Measurements from ENCODE around the gene HERC3.

Gene HERC3

DNA sequence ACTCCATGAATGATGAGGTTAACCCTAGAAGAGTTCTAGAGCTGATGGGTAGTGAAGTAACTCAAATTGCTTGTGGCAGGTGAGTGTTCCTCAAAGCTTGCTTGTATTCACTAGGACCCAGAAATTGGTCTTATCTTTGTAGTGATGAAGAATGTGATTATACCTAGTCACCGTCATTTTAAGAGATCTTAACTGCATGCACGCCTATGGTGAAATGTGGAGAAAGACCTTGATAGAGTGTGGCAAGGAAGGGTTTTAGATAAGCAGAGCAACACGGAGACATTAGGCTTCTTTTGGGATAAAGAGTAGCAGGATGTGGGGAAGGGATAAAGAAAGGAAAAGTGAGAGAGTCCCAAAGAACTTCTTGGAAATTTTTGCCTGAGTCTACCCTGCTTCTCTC, 62.9 kb downstream of the HERC3 start:
- no peaks in the 10 kb centered on the region for H3K27me3 ChIP-seq (replicated peaks; ENCODE audit: control insufficient read depth, insufficient read depth, low read length, poor library complexity, severe bottlenecking)
- H3K9me3 ChIP-seq (ENCODE audit: control insufficient read depth, low read length) = no peaks in the 10 kb centered on the region
- H3K4me3 ChIP-seq (ENCODE audit: insufficient read depth, low read depth, low read length, poor library complexity, severe bottlenecking) = no peak overlapping the region
- H3K4me1 ChIP-seq (ENCODE audit: control insufficient read depth, insufficient read depth, low read length, poor library complexity, severe bottlenecking) = no peaks in the 10 kb centered on the region
- H3K27ac ChIP-seq (ENCODE audit: insufficient read depth, low read length, poor library complexity, severe bottlenecking) = no peak overlapping the region
- DNase-seq = no peak
- H3K36me3 ChIP-seq (ENCODE audit: control insufficient read depth, insufficient read depth, low read length) = peaks cover 24% of the 10 kb centered on the region

DNA sequence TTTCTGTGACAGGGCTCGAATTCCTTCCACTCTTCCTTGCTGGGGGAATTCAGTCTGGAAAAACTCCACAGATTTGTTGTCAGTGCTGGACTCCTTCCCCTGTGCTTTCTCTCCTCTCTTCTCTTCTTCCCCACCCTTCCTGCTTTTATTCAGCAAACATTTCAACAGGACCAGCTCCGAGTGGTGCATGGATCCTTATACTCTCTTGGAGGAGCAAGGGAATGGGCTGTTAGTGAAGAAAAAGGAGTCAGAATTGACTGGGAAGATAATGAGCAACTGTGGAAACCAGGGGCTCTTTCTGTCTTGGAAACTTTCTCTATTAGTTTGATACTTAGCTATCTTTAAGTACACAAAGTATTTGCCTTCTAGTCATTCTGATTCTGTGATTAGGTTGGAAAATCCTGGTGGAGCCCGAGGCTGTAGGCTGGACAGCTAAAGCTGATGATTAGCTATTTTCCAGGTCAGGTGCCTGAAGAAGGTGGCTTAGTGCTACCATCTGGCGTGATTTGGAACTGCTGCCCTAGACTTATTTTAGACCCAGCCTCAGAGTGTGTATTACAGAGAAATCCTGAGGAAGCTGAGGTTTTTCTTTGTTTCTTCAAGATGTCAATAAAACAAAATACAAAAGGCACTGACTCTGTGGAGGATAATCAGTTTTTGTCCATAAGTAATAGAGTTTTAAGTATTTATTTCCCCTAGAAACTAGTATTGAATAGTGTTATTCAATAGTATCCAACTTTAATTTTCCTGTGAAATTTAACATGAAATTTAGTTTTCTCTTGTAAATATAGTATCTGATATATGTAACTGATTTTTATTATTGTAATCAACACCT, 67.0 kb downstream of the HERC3 start:
- H3K4me1 ChIP-seq (ENCODE audit: control insufficient read depth, insufficient read depth, low read length, poor library complexity, severe bottlenecking) = no peaks in the 10 kb centered on the region
- H3K27ac ChIP-seq (ENCODE audit: insufficient read depth, low read length, poor library complexity, severe bottlenecking) = no peak overlapping the region
- H3K36me3 ChIP-seq (ENCODE audit: control insufficient read depth, insufficient read depth, low read length) = peaks cover 26% of the 10 kb centered on the region
- DNase-seq = peak in 1 of 3 donors; percentile 6
- no peak overlapping the region for H3K4me3 ChIP-seq (ENCODE audit: insufficient read depth, low read depth, low read length, poor library complexity, severe bottlenecking)
- H3K9me3 ChIP-seq (ENCODE audit: control insufficient read depth, low read length) = no peaks in the 10 kb centered on the region
- no peaks in the 10 kb centered on the region for H3K27me3 ChIP-seq (replicated peaks; ENCODE audit: control insufficient read depth, insufficient read depth, low read length, poor library complexity, severe bottlenecking)

DNA sequence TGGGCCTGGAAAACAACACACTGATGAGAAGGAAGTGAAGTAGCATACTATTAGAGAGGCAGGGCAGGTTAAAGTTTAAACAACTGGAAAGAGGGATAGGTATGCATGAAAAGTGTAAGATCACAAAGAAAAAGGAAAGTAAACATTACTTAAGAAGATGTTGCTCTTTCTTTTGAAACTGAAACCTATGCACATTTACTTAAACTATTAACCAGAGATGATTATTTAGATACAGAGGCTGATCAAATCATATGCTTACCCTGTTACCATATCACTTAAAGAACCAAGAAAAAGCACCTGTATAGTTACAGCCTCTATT, 67.6 kb downstream of the HERC3 start:
- DNase-seq = no peak
- Histone ChIP-seq H3K9me3 (ENCODE audit: control insufficient read depth, low read length) (no peaks in the 10 kb centered on the region), H3K27me3 (replicated peaks; ENCODE audit: control insufficient read depth, insufficient read depth, low read length, poor library complexity, severe bottlenecking) (no peaks in the 10 kb centered on the region), H3K36me3 (ENCODE audit: control insufficient read depth, insufficient read depth, low read length) (peaks cover 27% of the 10 kb centered on the region), H3K27ac (ENCODE audit: insufficient read depth, low read length, poor library complexity, severe bottlenecking) (no peak overlapping the region), H3K4me1 (ENCODE audit: control insufficient read depth, insufficient read depth, low read length, poor library complexity, severe bottlenecking) (no peaks in the 10 kb centered on the region), H3K4me3 (ENCODE audit: insufficient read depth, low read depth, low read length, poor library complexity, severe bottlenecking) (no peak overlapping the region)

DNA sequence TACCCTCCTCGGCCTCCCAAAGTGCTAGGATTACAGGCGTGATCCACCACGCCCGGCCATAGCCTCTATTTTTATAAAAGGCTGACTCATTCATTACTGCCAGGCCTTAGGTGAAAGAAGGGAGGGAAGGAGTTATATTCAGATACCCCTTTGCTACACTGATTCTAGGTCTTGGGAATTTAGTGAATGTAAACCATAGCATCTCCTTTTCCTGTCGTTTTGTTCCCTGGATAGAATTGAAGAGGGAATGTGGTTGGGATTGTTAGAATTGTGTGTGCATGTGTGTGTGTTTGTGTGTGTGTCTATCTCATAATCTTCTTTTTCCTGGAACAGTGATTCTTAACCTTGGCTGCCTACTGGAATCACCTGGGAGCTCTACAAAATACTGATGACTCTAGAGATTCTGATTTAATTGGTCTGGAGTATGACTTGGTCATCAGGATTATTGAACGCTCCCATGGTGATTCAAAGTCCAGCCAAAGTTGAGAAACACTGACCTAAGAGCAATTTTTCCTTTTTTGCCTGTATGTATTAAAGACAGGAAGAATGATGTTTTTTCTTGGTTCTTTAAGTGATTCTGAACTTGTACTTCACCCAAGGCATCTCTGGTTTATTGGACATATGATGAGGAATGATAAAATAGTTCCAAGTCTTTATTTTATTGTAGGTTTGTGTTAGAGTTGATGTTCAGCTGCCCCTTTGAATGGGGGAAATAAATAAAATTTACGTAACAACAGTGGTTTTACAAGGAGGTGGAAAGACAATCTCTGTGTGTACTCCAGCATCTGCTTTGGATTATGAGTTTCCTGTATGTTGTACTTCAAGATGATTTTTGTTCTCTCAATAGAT, 68.4 kb downstream of the HERC3 start:
- no peak overlapping the region for H3K4me3 ChIP-seq (ENCODE audit: insufficient read depth, low read depth, low read length, poor library complexity, severe bottlenecking)
- no peaks in the 10 kb centered on the region for H3K27me3 ChIP-seq (replicated peaks; ENCODE audit: control insufficient read depth, insufficient read depth, low read length, poor library complexity, severe bottlenecking)
- no peak for DNase-seq
- H3K4me1 ChIP-seq (ENCODE audit: control insufficient read depth, insufficient read depth, low read length, poor library complexity, severe bottlenecking) = no peaks in the 10 kb centered on the region
- H3K9me3 ChIP-seq (ENCODE audit: control insufficient read depth, low read length) = no peaks in the 10 kb centered on the region
- H3K27ac ChIP-seq (ENCODE audit: insufficient read depth, low read length, poor library complexity, severe bottlenecking) = no peak overlapping the region
- peaks cover 27% of the 10 kb centered on the region for H3K36me3 ChIP-seq (ENCODE audit: control insufficient read depth, insufficient read depth, low read length)

DNA sequence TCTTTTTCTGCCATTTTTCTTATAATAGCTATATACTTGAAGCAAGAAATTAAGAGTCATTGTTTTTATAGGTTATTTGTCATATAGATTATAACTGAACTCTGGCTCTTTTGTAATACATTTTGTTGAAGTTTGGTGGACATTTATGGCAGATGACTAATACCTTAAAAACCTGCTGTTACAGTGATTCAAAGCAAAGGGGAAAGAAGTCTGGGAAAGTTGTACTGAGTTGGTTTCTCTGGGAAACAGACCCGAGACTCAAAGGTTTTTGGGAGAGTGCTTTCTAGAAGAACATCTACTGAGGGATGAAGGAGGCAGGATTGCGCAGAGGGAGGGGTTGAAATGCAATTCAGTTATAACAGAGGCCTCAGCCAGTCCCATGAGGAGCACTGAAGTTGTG, 69.5 kb downstream of the HERC3 start:
- H3K4me3 ChIP-seq (ENCODE audit: insufficient read depth, low read depth, low read length, poor library complexity, severe bottlenecking) = no peak overlapping the region
- DNase-seq = no peak
- peaks cover 24% of the 10 kb centered on the region for H3K36me3 ChIP-seq (ENCODE audit: control insufficient read depth, insufficient read depth, low read length)
- no peaks in the 10 kb centered on the region for H3K4me1 ChIP-seq (ENCODE audit: control insufficient read depth, insufficient read depth, low read length, poor library complexity, severe bottlenecking)
- no peaks in the 10 kb centered on the region for H3K9me3 ChIP-seq (ENCODE audit: control insufficient read depth, low read length)
- H3K27ac ChIP-seq (ENCODE audit: insufficient read depth, low read length, poor library complexity, severe bottlenecking) = no peak overlapping the region
- H3K27me3 ChIP-seq (replicated peaks; ENCODE audit: control insufficient read depth, insufficient read depth, low read length, poor library complexity, severe bottlenecking) = no peaks in the 10 kb centered on the region

DNA sequence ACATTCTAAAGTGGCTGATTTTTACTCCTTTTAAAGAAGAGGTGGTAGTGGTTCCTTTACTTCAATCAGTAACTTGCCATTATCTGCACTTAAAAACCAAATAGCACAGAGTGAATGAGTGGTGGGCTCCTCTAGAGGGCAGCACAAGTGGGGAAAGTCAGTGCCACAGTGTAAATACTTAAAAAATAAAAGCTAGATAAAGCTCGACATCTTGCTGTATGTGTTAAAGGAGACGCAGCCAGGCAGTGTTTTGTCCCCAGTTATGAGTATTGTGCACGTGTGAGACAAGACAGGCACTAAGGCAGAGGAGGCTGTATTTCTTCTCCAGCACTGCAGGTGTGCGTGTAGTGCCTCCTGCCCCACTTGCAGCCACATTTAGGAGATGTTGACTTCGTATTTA, 80.7 kb downstream of the HERC3 start:
- Histone ChIP-seq H3K4me3 (ENCODE audit: insufficient read depth, low read depth, low read length, poor library complexity, severe bottlenecking) (no peak overlapping the region), H3K27me3 (replicated peaks; ENCODE audit: control insufficient read depth, insufficient read depth, low read length, poor library complexity, severe bottlenecking) (no peaks in the 10 kb centered on the region), H3K27ac (ENCODE audit: insufficient read depth, low read length, poor library complexity, severe bottlenecking) (no peak overlapping the region), H3K4me1 (ENCODE audit: control insufficient read depth, insufficient read depth, low read length, poor library complexity, severe bottlenecking) (no peaks in the 10 kb centered on the region), H3K36me3 (ENCODE audit: control insufficient read depth, insufficient read depth, low read length) (peaks cover 47% of the 10 kb centered on the region), H3K9me3 (ENCODE audit: control insufficient read depth, low read length) (no peaks in the 10 kb centered on the region)
- DNase-seq = no peak

DNA sequence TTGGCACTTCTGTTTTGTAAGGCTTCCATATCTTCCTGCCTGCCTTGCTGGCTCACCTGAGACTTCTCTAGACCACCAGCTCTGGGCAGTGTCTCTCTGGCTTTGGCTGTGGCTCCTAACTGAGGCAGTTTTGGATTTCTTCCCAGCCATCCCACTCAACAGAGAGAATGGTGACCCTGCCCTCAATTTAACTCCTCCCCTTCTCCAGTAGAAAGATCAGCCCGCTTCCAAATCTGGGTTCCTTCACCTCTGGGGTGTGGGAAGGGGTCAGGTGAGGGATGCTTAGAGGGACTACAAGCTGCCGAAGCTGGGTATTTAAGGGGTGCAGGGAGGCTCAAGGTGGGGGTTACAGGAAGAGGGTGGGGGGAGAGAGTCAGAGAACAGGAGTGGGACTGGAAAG, 81.6 kb downstream of the HERC3 start:
- no peak for DNase-seq
- Histone ChIP-seq H3K27ac (ENCODE audit: insufficient read depth, low read length, poor library complexity, severe bottlenecking) (no peak overlapping the region), H3K4me1 (ENCODE audit: control insufficient read depth, insufficient read depth, low read length, poor library complexity, severe bottlenecking) (no peaks in the 10 kb centered on the region), H3K4me3 (ENCODE audit: insufficient read depth, low read depth, low read length, poor library complexity, severe bottlenecking) (no peak overlapping the region), H3K9me3 (ENCODE audit: control insufficient read depth, low read length) (no peaks in the 10 kb centered on the region), H3K27me3 (replicated peaks; ENCODE audit: control insufficient read depth, insufficient read depth, low read length, poor library complexity, severe bottlenecking) (no peaks in the 10 kb centered on the region), H3K36me3 (ENCODE audit: control insufficient read depth, insufficient read depth, low read length) (peaks cover 49% of the 10 kb centered on the region)

DNA sequence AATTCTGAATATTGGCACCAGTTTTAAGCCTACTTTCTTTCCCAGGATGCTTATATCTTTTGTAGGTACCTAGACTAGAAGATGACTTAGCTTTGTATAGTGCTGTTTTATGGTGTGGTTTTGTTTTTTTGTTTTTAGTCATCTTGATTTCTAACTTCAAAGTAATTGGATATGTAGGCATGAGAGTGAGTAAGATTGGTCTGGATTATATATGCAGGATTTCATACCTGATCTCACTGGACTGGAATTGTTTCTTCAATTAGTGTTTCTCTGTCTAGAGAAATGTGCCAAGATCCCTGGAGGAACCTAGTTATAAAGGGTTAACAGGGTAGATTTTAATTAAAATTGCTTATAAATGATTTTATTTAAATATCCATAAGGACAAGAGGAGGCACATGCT, 82.3 kb downstream of the HERC3 start:
- no peaks in the 10 kb centered on the region for H3K4me1 ChIP-seq (ENCODE audit: control insufficient read depth, insufficient read depth, low read length, poor library complexity, severe bottlenecking)
- no peaks in the 10 kb centered on the region for H3K27me3 ChIP-seq (replicated peaks; ENCODE audit: control insufficient read depth, insufficient read depth, low read length, poor library complexity, severe bottlenecking)
- no peak for DNase-seq
- H3K36me3 ChIP-seq (ENCODE audit: control insufficient read depth, insufficient read depth, low read length) = peaks cover 54% of the 10 kb centered on the region
- no peak overlapping the region for H3K27ac ChIP-seq (ENCODE audit: insufficient read depth, low read length, poor library complexity, severe bottlenecking)
- no peaks in the 10 kb centered on the region for H3K9me3 ChIP-seq (ENCODE audit: control insufficient read depth, low read length)
- no peak overlapping the region for H3K4me3 ChIP-seq (ENCODE audit: insufficient read depth, low read depth, low read length, poor library complexity, severe bottlenecking)

DNA sequence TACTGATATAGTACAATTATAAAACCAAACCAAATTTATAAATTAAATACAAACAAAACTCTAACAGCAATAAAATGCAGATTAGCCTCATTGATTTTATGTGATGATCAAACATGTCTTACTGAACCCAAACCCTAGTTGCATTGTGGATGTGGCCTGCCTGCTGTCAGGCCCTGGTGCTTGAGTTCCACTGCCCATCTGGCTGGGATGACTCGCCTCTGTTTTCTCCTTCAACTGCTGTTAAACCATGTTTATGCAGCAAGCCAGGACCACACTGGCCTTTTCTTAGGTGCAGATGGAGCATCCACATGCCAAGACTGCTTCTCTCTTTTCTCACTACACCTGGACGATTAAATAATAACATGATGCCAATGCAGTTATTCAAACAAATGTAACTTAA, 82.7 kb downstream of the HERC3 start:
- Histone ChIP-seq H3K9me3 (ENCODE audit: control insufficient read depth, low read length) (no peaks in the 10 kb centered on the region), H3K27ac (ENCODE audit: insufficient read depth, low read length, poor library complexity, severe bottlenecking) (no peak overlapping the region), H3K27me3 (replicated peaks; ENCODE audit: control insufficient read depth, insufficient read depth, low read length, poor library complexity, severe bottlenecking) (no peaks in the 10 kb centered on the region), H3K4me1 (ENCODE audit: control insufficient read depth, insufficient read depth, low read length, poor library complexity, severe bottlenecking) (no peaks in the 10 kb centered on the region), H3K4me3 (ENCODE audit: insufficient read depth, low read depth, low read length, poor library complexity, severe bottlenecking) (no peak overlapping the region), H3K36me3 (ENCODE audit: control insufficient read depth, insufficient read depth, low read length) (peaks cover 54% of the 10 kb centered on the region)
- DNase-seq = no peak

DNA sequence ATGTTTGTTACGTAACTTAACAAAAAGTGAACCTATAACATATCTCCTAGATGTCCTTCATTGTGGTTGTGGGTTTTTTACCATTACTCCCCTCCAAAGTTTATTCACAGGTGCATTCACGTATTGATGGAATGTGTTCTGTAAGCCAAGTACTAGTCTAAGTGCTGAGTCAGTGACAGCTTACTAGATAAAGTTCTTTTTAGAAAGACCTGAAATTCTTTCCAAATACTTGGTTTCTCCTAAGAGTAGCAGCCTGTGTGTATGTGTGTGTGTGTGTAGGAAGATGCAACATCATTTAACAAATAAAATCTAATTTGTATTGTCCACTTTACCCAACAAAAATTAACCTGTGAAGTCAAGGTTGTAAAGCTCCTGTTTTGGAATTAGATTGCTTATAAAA, 83.3 kb downstream of the HERC3 start:
- Histone ChIP-seq H3K36me3 (ENCODE audit: control insufficient read depth, insufficient read depth, low read length) (peaks cover 54% of the 10 kb centered on the region), H3K4me3 (ENCODE audit: insufficient read depth, low read depth, low read length, poor library complexity, severe bottlenecking) (no peak overlapping the region), H3K27me3 (replicated peaks; ENCODE audit: control insufficient read depth, insufficient read depth, low read length, poor library complexity, severe bottlenecking) (no peaks in the 10 kb centered on the region), H3K4me1 (ENCODE audit: control insufficient read depth, insufficient read depth, low read length, poor library complexity, severe bottlenecking) (no peaks in the 10 kb centered on the region), H3K9me3 (ENCODE audit: control insufficient read depth, low read length) (no peaks in the 10 kb centered on the region), H3K27ac (ENCODE audit: insufficient read depth, low read length, poor library complexity, severe bottlenecking) (no peak overlapping the region)
- DNase-seq = no peak

Measured in effector memory CD4-positive, alpha-beta T cell (primary cell).